H1 (cell line): Measurements from ENCODE around the gene LMX1A. TPM values are rescaled to one million over a fixed set of nuclear protein-coding genes. Genes with fewer than 3 reads are reported as not detected.
A peak's percentile ranks its signal among the peaks of the same experiment; 100 is the strongest.

Source experiments
- CTCF ChIA-PET: fragments of 300-600 bp; sonication (Branson Sonifier 250); formaldehyde crosslinking; loops from one replicate; lab custom pipeline; 2021; ENCODE audit not compliant: partially characterized antibody; lab: Charles Lee
- POLR2A ChIA-PET: fragments of 300-600 bp; sonication (Branson Sonifier 250); formaldehyde crosslinking; loops from one replicate; lab custom pipeline; 2021; ENCODE audit warnings: inconsistent platforms; ENCODE audit not compliant: partially characterized antibody; lab: Charles Lee
- DNase-seq, 2 experiments: peaks; one replicate each; pipeline versions ENCODE4 v3.0.0 to v3.0.0-alpha.2; 2010 to 2022; ENCODE audit warnings: low spot score in 2 of 2, low read depth in 1 of 2, mixed read lengths in 1 of 2
- FAIRE-seq: peaks from 2 replicates; lab custom pipeline; 2011; peaks lifted over from hg19 to GRCh38; lab: Jason Lieb, UNC
- H2AFZ ChIP-seq: 2 replicates; pipeline ENCODE4 v1.8.1; 2012; ENCODE audit warnings: low read length, inconsistent platforms
- H2AK5ac ChIP-seq: 2 replicates; pipeline ENCODE4 v1.6.1; 2013; ENCODE audit warnings: low read depth, low read length
- H2BK120ac ChIP-seq: replicated peaks from 2 replicates; pipeline ENCODE3; 2013; ENCODE audit warnings: low read depth, low read length, inconsistent platforms
- H2BK12ac ChIP-seq: 2 replicates; pipeline ENCODE4 v1.6.1; 2013; ENCODE audit warnings: low read depth, low read length
- H2BK15ac ChIP-seq: 2 replicates; pipeline ENCODE4 v1.6.1; 2013; ENCODE audit warnings: low read length
- H2BK20ac ChIP-seq: 2 replicates; pipeline ENCODE4 v1.6.1; 2013; ENCODE audit warnings: low read length
- H2BK5ac ChIP-seq: 2 replicates; pipeline ENCODE4 v1.6.1; 2013; ENCODE audit warnings: low read depth, low read length
- H3K14ac ChIP-seq: 2 replicates; pipeline ENCODE4 v1.6.1; 2013; ENCODE audit warnings: inconsistent platforms; ENCODE audit not compliant: insufficient read length
- H3K18ac ChIP-seq: 2 replicates; pipeline ENCODE4 v1.6.1; 2013; ENCODE audit warnings: low read length; ENCODE audit errors: extremely low read depth
- H3K23ac ChIP-seq: 2 replicates; pipeline ENCODE4 v1.6.1; 2013; ENCODE audit warnings: inconsistent platforms; ENCODE audit not compliant: insufficient read length
- H3K23me2 ChIP-seq: 2 replicates; pipeline ENCODE4 v1.6.1; 2013; ENCODE audit warnings: low read depth, low read length
- H3K27ac ChIP-seq: 2 replicates; pipeline ENCODE4 v1.6.1; 2011; ENCODE audit warnings: low read depth, low read length, inconsistent platforms
- H3K27me3 ChIP-seq, 4 experiments: replicated peaks in 1 of 4; 1 replicate in 1 of 4; 2 replicates in 3 of 4; pipeline versions ENCODE4 v1.6.1 to v1.8.1; 2011 to 2013; ENCODE audit warnings: low read length in 3 of 4, mild to moderate bottlenecking in 3 of 4, inconsistent platforms in 2 of 4, mixed read lengths in 2 of 4, moderate library complexity in 1 of 4; ENCODE audit not compliant: control insufficient read depth in 3 of 4, insufficient read depth in 3 of 4; ENCODE audit errors: extremely low read depth in 1 of 4
- H3K36me3 ChIP-seq, 4 experiments: 2 replicates each; pipeline versions ENCODE4 v1.6.1 to v1.8.1; 2011 to 2013; ENCODE audit warnings: mild to moderate bottlenecking in 4 of 4, low read length in 3 of 4, moderate library complexity in 2 of 4, control low read depth in 1 of 4, inconsistent platforms in 1 of 4; ENCODE audit not compliant: insufficient read depth in 4 of 4, control insufficient read depth in 2 of 4
- H3K4ac ChIP-seq: replicated peaks from 2 replicates; pipeline ENCODE3; 2013; ENCODE audit warnings: low read length, low read depth, mixed read lengths, inconsistent platforms; ENCODE audit not compliant: insufficient read length
- H3K4me1 ChIP-seq, 4 experiments: replicated peaks in 1 of 4; 1 replicate in 1 of 4; 2 replicates in 3 of 4; pipeline versions ENCODE4 v1.6.1 to v1.8.1; 2011 to 2013; ENCODE audit warnings: low read length in 3 of 4, inconsistent platforms in 2 of 4, mixed read lengths in 1 of 4; ENCODE audit not compliant: insufficient read depth in 4 of 4, control insufficient read depth in 3 of 4
- H3K4me2 ChIP-seq, 2 experiments: 2 replicates each; pipeline versions ENCODE4 v1.6.1 to v1.8.1; 2011 to 2013; ENCODE audit warnings: low read depth in 2 of 2, low read length in 2 of 2, control low read depth in 1 of 2, inconsistent platforms in 1 of 2, mild to moderate bottlenecking in 1 of 2; ENCODE audit not compliant: insufficient read depth in 1 of 2
- H3K4me3 ChIP-seq, 4 experiments: fragments of 200-600, 300-600 bp in 1 of 4; sonication (generic), shearing (Covaris generic), sonication (Bioruptor Twin) in 1 of 4; 2 replicates each; pipeline versions ENCODE4 v1.5.1 to v1.8.1; 2011 to 2016; ENCODE audit warnings: low read length in 4 of 4, low read depth in 3 of 4, control low read depth in 2 of 4, inconsistent platforms in 2 of 4, mild to moderate bottlenecking in 2 of 4, mixed read lengths in 1 of 4, moderate library complexity in 1 of 4; ENCODE audit not compliant: insufficient read depth in 2 of 4; ENCODE audit errors: extremely low read depth in 1 of 4
- H3K56ac ChIP-seq: replicated peaks from 2 replicates; pipeline ENCODE3; 2013; ENCODE audit warnings: low read depth, mild to moderate bottlenecking, mixed read lengths, low read length, inconsistent platforms; ENCODE audit not compliant: insufficient read length
- H3K79me1 ChIP-seq: 2 replicates; pipeline ENCODE4 v1.6.1; 2013; ENCODE audit warnings: low read depth, low read length, control low read depth
- H3K79me2 ChIP-seq, 2 experiments: 2 replicates each; pipeline versions ENCODE4 v1.6.1 to v1.8.1; 2012 to 2013; ENCODE audit warnings: low read length in 2 of 2, mild to moderate bottlenecking in 2 of 2, inconsistent platforms in 1 of 2; ENCODE audit not compliant: insufficient read depth in 2 of 2, control insufficient read depth in 1 of 2
- H3K9ac ChIP-seq, 4 experiments: replicated peaks in 1 of 4; 1 replicate in 1 of 4; 2 replicates in 3 of 4; pipeline versions ENCODE4 v1.6.1 to v1.8.1; 2011 to 2013; ENCODE audit warnings: low read depth in 3 of 4, low read length in 3 of 4, control low read depth in 2 of 4, mild to moderate bottlenecking in 2 of 4, moderate library complexity in 2 of 4, inconsistent platforms in 1 of 4; ENCODE audit errors: extremely low read depth in 1 of 4
- H3K9me3 ChIP-seq, 2 experiments: 2 replicates each; pipeline versions ENCODE4 v1.6.1 to v1.8.1; 2012 to 2013; ENCODE audit warnings: mild to moderate bottlenecking in 2 of 2, moderate library complexity in 2 of 2, control low read depth in 1 of 2, inconsistent platforms in 1 of 2, low read depth in 1 of 2, low read length in 1 of 2, mixed read lengths in 1 of 2; ENCODE audit not compliant: insufficient read depth in 2 of 2
- H4K20me1 ChIP-seq, 2 experiments: replicated peaks in 1 of 2; 2 replicates each; pipeline versions ENCODE3 to v1.8.1; 2011 to 2013; ENCODE audit warnings: inconsistent platforms in 2 of 2, low read length in 2 of 2, mild to moderate bottlenecking in 1 of 2; ENCODE audit not compliant: insufficient read depth in 2 of 2, control insufficient read depth in 1 of 2
- H4K5ac ChIP-seq: 2 replicates; pipeline ENCODE4 v1.6.1; 2013; ENCODE audit warnings: low read length, low read depth, mixed read lengths, inconsistent platforms; ENCODE audit not compliant: insufficient read length
- H4K8ac ChIP-seq: 2 replicates; pipeline ENCODE4 v1.8.0; 2013; ENCODE audit warnings: mild to moderate bottlenecking, moderate library complexity, low read length, inconsistent platforms; ENCODE audit not compliant: insufficient read depth; ENCODE audit errors: extremely low read depth
- H4K91ac ChIP-seq: replicated peaks from 2 replicates; pipeline ENCODE3; 2013; ENCODE audit warnings: low read length, mixed read lengths, inconsistent platforms; ENCODE audit not compliant: insufficient read length
- SIN3A ChIP-seq, 2 experiments: IDR thresholded peaks in 1 of 2; conservative IDR thresholded peaks in 1 of 2; 2 replicates each; pipeline ENCODE4 v1.6.1; 2011 to 2012; ENCODE audit warnings: low read length in 2 of 2, improper control_type of control experiment in 1 of 2, low read depth in 1 of 2, mild to moderate bottlenecking in 1 of 2
- TEAD4 ChIP-seq: IDR thresholded peaks from 2 replicates; pipeline ENCODE4 v1.6.1; 2012; ENCODE audit warnings: low read depth, low read length, inconsistent platforms, mixed read lengths
- WGBS, 2 experiments: shearing (Covaris generic) in 1 of 2; methylation state at CpG; one replicate each; pipeline versions ENCODE4 v1.1.6 to v1.1.7; 2013 to 2015; ENCODE audit warnings: low lambda C conversion rate in 2 of 2, mixed read lengths in 2 of 2, inconsistent platforms in 1 of 2, low coverage in 1 of 2, missing lambda C conversion rate in 1 of 2; ENCODE audit not compliant: insufficient replicate concordance in 2 of 2, insufficient coverage in 1 of 2, insufficient read length in 1 of 2; ENCODE audit errors: extremely low coverage in 1 of 2, missing lambda C conversion rate in 1 of 2; 5-methylcytosine and 5-hydroxymethylcytosine counted together
- polyA plus RNA-seq, 7 experiments: library from polyadenylated mRNA; depleted of rRNA in 3 of 7; stranded (reverse) in 5 of 7; unstranded in 2 of 7; fragments of >200 nt in 5 of 7; fragments of 200-250 nt in 2 of 7; gene quantifications; 1 replicate in 5 of 7; 2 replicates in 1 of 7; 4 replicates in 1 of 7; pipeline versions ENCODE4 v1.2.1 to v1.2.3, GENCODE V29; 2011 to 2013; ENCODE audit warnings: missing spikeins in 2 of 7, mixed read lengths in 2 of 7
- total RNA-seq: library from RNA; stranded (reverse); fragmentation: NEBNext Ultra II Directional; extraction: Animal tissue kit (Norgen Biotek cat#: 25700); gene quantifications from 2 replicates; pipeline ENCODE4 v1.2.1, GENCODE V29; 2021

LMX1A gene
- total and polyA plus RNA-seq, 2 of the 8 experiments (the other 6 are each of a cell fraction or from before 2014, with no cell fraction given) = not detected

DNA sequence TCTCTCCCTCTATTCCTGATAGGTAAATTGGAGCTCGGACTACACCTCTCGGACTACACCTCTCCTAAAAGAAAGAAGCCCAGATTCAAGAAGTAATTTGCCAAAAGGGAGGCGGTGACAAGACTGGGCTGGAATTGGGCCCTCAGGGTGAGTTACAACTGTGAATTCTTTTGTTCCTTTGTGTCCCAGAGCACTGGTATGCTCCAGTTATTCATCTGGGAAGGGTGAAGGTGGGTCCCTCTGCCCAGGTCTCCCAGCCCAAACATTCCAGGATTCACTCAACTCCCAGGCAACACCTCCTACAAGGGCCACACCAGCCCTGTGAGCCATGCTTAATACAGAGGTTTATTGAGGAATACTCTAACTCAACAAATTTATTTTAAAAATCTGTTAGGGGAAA, 69.2 kb downstream of the LMX1A start:
- no peak overlapping the region for H4K91ac ChIP-seq
- no peak overlapping the region for H3K9ac ChIP-seq
- peaks cover 6% of the 10 kb centered on the region in 2 experiments; a peak in 1 of 4 replicates for H3K9me3 ChIP-seq
- CTCF ChIA-PET = interaction anchor here (0.7 to 8.9 kb wide), 9 partner anchors 10 to 130 kb away, joined by 3 to 51 read pairs (median 5); no protein-coding TSS in a partner anchor
- no peak overlapping the region for H3K18ac ChIP-seq
- no peak overlapping the region for H3K27ac ChIP-seq
- DNase-seq = peak in 1 of 2 experiments; percentile 51
- no peaks in the 10 kb centered on the region; a peak in 2 of 8 replicates for H3K36me3 ChIP-seq
- no peak overlapping the region for H4K8ac ChIP-seq
- TF ChIP-seq SIN3A (conservative IDR thresholded peaks at IDR 0.05 in 1 of 2, IDR thresholded peaks at IDR 0.05 in 1 of 2; ENCODE audit: low read depth in 1 of 2, low read length in 2 of 2) = no peak
- TF ChIP-seq TEAD4 = peak; percentile 57; the same call in 1 of the 2 replicates
- no peak overlapping the region for H2BK20ac ChIP-seq
- H2BK15ac ChIP-seq = no peak overlapping the region
- H3K27me3 ChIP-seq = no peaks in the 10 kb centered on the region; a peak in 1 of 7 replicates
- no peak overlapping the region for H4K5ac ChIP-seq
- no peak overlapping the region for H3K4me2 ChIP-seq
- H3K56ac ChIP-seq = no peak overlapping the region
- H3K4me1 ChIP-seq = peaks cover 0 to 3% (median 2%) of the 10 kb centered on the region in 4 experiments; a peak in 4 of 7 replicates
- no peaks in the 10 kb centered on the region for H3K79me2 ChIP-seq
- POLR2A ChIA-PET = no interaction called here
- no peak overlapping the region for H2AFZ ChIP-seq
- 71% methylated on average over 3 of the region's 3 CpGs; no CpG with 5 or more reads in 1 of the 2 experiments for WGBS, 2 experiments
- H3K4me3 ChIP-seq = no peak overlapping the region
- H3K23ac ChIP-seq = no peak overlapping the region
- H3K4ac ChIP-seq = no peak overlapping the region
- FAIRE-seq = no peak
- H2AK5ac ChIP-seq = no peak overlapping the region
- no peak overlapping the region for H2BK120ac ChIP-seq
- no peaks in the 10 kb centered on the region for H4K20me1 ChIP-seq
- H3K23me2 ChIP-seq = no peaks in the 10 kb centered on the region
- H3K14ac ChIP-seq = no peak overlapping the region
- H2BK12ac ChIP-seq = no peak overlapping the region
- no peaks in the 10 kb centered on the region for H3K79me1 ChIP-seq
- H2BK5ac ChIP-seq = no peak overlapping the region
